ENCODE measurements around the gene FLT4.
"Not testable (repeated sequence)": the region's sequence is repeated elsewhere in the genome, so short reads cannot be mapped to it uniquely, and the experiment has no call there.

FLT4 gene

GRCh38 chr5:180649297-180650039 is at the start of gene FLT4:
FLT4 (minus strand) TSS chr5:180649600; CDS start chr5:180649545, 55 bp downstream.
- no peak for DNase-seq

GRCh38 chr5:180699042-180699441 is 49.6 kb upstream of the FLT4 start:
- no peak for DNase-seq

- no peak for DNase-seq
These were observed 46.7 kb upstream of the FLT4 start for GRCh38 chr5:180696116-180696515.

GRCh38 chr5:180692429-180692828 is 43.0 kb upstream of the FLT4 start:
- no peak for DNase-seq

GRCh38 chr5:180691046-180691445 is 41.6 kb upstream of the FLT4 start:
- no peak for DNase-seq

- DNase-seq, result no peak
These were observed 41.2 kb upstream of the FLT4 start for GRCh38 chr5:180690562-180690961.

GRCh38 chr5:180689775-180690174 is 40.4 kb upstream of the FLT4 start:
- DNase-seq, result no peak

- peak; percentile 45 for DNase-seq
These were observed 39.8 kb upstream of the FLT4 start for GRCh38 chr5:180689071-180689694.

GRCh38 chr5:180688330-180689070 is 39.1 kb upstream of the FLT4 start:
- no peak for DNase-seq

- DNase-seq, result not testable (repeated sequence)
These were observed 37.4 kb upstream of the FLT4 start for GRCh38 chr5:180686799-180687198.

- DNase-seq, result no peak
These were observed 35.3 kb upstream of the FLT4 start for GRCh38 chr5:180684623-180685161.

- no peak for DNase-seq
These were observed 34.0 kb upstream of the FLT4 start for GRCh38 chr5:180683220-180683922.

- DNase-seq, result no peak
These were observed 33.2 kb upstream of the FLT4 start for GRCh38 chr5:180682560-180682959.

GRCh38 chr5:180682008-180682407 is 32.6 kb upstream of the FLT4 start:
- not testable (repeated sequence) for DNase-seq

- DNase-seq, result not testable (repeated sequence)
These were observed 28.9 kb upstream of the FLT4 start for GRCh38 chr5:180678319-180678718.

- no peak for DNase-seq
These were observed 25.7 kb upstream of the FLT4 start for GRCh38 chr5:180675036-180675635.

- DNase-seq, result not testable (repeated sequence)
These were observed 24.7 kb upstream of the FLT4 start for GRCh38 chr5:180674090-180674475.

- no peak for DNase-seq
These were observed 24.1 kb upstream of the FLT4 start for GRCh38 chr5:180673371-180674089.

GRCh38 chr5:180671958-180672524 is 22.6 kb upstream of the FLT4 start:
- DNase-seq, result not testable (repeated sequence)

GRCh38 chr5:180670586-180671359 is 21.4 kb upstream of the FLT4 start:
- DNase-seq, result peak; percentile 56

GRCh38 chr5:180670157-180670556 is 20.8 kb upstream of the FLT4 start:
- DNase-seq, result no peak

Measured in activated naive CD4-positive, alpha-beta T cell treated with anti-CD3 and anti-CD28 coated beads, Interleukin-2, amount 50 U/mL, for 16 hours (primary cell).